ENCODE results near the gene RERE. TPM values are rescaled to one million over a fixed set of nuclear protein-coding genes. Genes with fewer than 3 reads are reported as not detected.

Gene RERE
- total RNA-seq, 1 experiment from 2014 or later = 10.3 TPM

DNA sequence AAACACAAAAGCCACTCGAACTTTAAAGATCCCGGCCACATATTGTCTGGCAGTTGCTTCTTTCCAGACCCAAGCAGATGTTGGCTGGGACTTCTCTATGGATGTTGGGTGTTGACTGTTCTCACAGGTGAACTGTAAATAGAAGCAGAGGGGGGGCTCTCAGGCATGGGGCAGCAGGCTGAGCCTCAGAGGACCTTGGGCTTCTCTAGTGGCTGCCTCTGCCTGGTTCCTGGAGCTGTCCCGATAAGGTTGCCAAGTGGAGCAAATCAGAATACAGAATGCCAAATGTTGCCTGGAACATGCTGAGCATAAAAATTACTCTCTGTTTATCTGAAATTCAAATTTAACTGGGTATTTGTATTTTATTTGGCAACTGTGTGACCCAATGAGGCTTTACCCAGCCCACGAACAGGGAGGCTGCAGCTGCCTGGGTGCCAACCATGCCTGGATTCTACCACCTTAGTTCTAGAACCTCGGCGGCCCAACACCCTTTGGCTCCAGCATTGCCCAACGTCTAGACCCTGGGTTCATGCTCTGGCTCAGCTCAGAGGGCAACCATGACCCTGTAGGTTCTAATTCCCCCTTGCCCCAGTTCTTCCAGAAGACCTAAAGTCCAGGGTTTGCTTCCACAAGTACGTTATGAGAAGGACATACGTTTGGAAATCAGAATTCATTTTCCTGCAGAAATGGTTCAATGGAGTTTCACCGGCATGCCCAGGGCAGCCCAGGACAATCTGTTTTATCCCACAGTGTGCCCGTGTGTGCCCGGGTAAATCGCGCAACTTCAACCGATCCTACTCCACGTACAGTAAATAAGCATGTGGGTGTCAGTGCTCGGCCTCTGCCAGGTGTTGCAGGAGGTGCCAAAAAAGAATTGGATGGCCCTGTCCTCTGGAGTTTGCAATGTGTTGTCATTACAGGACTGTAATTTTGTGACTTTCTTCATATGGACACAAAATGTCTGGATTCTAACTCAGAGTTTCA, 504.9 kb downstream of the RERE start:
- no peak for DNase-seq (ENCODE audit: low read depth)

DNA sequence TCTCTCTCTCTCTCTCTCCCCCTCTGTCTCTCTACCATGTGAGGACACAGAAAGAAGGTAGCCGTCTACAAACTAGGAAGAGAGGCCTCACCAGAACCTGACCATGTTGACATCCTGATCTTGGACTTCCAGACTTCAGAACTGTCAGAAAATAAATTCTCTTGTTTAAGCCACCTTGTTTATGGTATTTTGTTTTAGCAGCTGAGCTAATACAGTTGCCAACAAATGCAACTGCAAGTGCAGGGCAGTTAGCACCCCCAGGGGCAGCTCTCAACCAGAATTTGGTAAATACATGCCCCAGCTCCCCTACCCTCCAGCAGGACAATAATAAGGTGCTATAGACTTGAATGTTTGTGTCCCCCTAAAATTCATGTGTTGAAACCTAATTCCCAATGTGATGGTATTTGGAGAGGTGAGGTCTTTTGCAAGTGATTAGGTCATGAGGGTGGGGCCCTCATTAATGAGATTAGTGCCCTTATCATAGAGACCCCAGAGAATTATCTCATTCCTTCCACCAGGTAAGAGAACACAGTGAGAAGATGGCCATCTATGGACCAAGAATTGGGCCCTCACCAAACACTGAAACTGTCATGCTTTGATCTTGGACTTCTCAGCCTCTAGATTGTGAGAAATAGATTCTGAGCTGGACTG, 506.2 kb downstream of the RERE start:
- no peak for DNase-seq (ENCODE audit: low read depth)

DNA sequence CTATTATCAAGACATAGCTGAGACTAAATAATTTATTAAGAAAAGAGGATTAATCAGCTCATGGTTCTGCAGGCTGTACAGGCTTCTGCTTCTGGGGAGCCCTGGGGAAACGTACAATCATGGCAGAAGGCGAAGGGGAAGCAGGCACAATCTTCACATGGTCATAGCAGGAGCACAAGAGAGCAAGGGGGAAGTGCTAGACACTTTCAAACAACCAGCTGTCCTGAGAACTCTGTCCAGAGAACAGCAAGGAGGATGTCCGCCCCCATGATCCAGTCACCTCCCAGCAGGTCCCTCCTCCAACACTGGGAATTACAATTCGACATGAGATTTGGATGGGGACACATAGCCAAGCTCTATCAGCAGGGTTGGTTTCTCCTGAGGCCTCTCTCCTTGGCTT, 509.8 kb downstream of the RERE start:
- DNase-seq (ENCODE audit: low read depth) = no peak

DNA sequence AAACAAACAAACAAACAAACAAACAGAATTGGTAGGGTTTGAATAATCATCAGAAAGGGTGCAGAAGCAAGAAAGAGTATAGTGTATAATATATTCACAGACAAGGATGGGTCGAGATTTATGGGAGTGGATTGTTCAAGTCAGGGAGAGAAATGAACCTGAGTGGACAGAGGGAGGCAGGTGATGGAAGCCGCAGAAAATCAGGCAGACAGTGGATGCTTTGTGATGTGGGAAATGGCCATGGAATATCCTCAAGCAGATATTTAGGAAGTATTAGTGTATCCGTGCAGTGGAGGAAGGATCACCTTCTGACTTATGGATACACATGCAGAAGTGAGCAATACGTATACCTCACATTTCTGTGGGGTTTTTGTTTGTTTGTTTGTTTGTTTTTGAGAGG, 513.6 kb downstream of the RERE start:
- DNase-seq (ENCODE audit: low read depth) = no peak

DNA sequence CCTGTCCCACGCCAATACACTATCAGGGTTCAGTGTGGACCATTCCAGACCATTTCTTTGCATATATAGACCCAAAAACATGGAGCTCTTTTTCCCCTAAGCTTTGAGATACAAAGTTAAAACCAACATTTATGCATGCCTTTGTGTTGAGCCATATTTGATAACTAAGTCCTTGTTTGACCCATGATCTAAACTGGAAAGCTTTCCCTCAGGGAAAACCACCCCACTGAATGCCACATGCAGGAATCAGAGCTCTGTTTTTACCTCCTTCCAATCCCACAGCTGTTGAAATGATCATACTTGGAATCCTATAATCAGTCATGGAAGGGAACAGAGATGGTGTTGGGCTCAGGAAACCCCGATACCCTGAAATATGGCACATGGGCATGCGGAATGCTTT, 514.3 kb downstream of the RERE start:
- peak; percentile 88 for DNase-seq (ENCODE audit: low read depth)

Other genes starting within 250 kb of the RERE start
- 4,200 and 4,316 TPM in 2 replicates for gene ENO1, start 61.0 kb upstream of the RERE start, total RNA-seq (2014; rRNA removed; shearing (Covaris generic))
- not detected in 2 replicates for gene CA6, start 128.2 kb upstream of the RERE start, total RNA-seq (2014; rRNA removed; shearing (Covaris generic))
- not detected in 2 replicates for gene SLC2A7, start 208.8 kb upstream of the RERE start, total RNA-seq (2014; rRNA removed; shearing (Covaris generic))

All from RPMI7951 (cell line).